Measurements from ENCODE around the gene DIPK1A.

DIPK1A gene

DNA sequence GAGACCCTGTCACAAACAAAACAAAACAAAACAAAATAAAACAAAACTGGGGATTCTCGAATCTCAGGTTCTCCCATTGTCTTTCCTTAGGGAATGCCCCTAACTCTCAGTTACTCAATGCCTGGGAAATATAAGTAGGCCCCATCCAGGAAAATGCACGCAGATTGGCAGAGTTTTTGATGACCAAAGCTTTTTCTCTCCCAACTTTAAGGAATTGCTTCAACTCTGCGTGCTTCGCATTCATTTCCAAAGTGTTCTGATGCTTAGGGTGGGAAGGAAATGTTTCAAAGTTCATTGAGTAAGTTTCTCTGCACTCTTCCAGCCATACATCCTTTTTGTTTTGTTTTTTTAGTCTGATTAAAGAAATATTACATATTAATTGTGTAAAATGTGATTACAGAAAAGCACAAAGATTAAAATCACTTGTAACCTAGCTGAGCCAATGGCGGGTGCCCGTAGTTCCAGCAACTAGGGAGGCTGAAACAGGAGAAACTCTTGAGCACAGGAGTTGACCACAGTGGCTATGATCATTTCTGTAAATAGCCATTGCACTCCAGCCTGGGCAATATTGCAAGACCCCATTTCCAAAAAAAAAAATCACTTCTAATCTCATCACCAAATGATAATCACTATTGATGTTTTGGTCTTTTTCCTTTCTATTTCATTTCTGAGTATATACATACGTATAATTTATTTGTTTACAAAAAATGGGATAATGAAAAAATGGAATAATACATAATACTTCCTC lies 157.9 kb downstream of the DIPK1A start:
- no peak for DNase-seq (ENCODE audit: low spot score)

DNA sequence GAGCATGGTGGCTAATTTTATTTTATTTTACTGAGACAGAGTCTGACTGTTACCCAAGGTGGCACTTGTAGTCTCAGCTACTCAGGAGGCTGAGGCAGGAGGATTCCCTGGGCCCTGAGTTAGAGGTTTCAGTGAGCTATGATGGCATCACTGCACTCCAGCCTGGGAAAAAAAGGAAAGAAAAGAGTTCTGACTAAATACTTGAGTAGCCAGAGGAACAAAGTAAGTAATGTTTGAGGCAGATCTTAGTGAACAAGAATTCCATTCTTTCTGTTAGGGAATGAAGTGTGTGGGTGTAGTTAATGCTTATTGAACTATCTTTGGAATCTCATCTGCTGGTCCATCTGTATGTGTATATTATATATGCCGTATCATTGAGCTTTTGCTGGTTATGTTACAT lies 163.3 kb downstream of the DIPK1A start:
- DNase-seq (ENCODE audit: low spot score) = no peak

DNA sequence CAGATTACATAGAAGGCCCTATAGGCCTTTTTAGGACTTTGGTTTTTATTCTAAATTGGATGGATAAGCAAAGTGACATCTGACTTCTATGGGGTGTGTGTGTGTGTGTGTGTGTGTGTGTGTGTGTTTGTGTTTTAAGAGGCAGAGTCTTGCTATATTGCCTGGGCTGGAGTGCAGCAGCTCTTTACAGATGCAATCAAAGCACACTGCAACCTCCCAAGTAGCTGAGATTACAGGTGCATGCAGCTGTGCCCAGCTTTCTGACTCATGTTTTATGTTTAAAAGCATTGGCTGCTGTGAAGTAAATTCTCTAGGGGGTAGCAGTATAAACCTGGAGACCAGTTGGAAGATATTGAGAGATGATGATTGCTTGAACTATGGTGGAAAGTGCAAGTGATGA lies 164.0 kb downstream of the DIPK1A start:
- no peak for DNase-seq (ENCODE audit: low spot score)

DNA sequence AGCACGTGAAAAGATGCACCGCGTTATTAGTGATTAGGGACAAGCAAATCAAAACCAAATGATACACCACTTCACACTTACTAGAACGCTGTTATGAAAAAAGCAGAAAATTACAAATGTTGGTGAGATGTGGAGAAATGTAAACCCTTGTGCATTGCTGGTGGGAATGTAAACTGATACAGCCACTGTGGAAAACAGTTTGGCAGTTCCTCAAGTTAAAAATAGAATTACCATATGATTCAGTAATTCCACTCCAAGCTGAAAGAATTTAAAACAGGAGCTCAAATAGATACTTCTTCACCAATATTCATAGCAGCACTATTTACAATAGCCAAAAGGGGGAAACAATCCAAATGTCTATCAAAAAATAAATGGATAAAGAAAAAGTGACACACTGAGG lies 166.1 kb downstream of the DIPK1A start:
- DNase-seq (ENCODE audit: low spot score) = no peak

DNA sequence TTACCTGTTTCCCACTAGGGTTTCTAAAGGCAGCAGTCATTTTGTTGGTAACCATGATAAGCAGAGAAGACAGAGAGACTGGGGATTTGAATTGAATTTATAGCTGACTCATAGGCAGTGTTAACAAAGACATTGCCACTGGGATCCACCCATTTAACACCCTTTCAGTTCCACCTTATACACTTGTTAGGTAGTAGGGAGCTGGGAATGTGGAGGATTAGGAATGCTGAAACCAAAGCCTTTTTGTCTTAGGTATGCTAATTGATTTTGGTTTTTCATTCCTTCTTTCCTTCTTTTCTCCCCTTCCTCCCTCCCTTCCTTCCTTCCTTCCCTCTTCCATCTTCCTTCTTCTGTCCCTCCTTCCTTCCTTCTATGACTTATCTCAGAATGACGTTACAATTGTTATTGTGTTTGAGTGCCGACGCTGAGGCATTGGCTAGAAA lies 168.9 kb downstream of the DIPK1A start:
- no peak for DNase-seq (ENCODE audit: low spot score)

All from germinal center (tissue), 1 donor.